WTC11 (cell line): ENCODE results near the gene HMGCL. TPM values are rescaled to one million over a fixed set of nuclear protein-coding genes. Genes with fewer than 3 reads are reported as not detected.
A peak's percentile ranks its signal among the peaks of the same experiment; 100 is the strongest.

Experiments used
- ATAC-seq: fragments of 200-7000 bp; cut with Tn5 transposase; 2 replicates; pipeline ENCODE4 v1.10.0; 2021; ENCODE audit warnings: mild to moderate bottlenecking, moderate library complexity
- CTCF ChIA-PET: fragments of 300-600 bp; sonication (Branson Sonifier 250); formaldehyde crosslinking; loops from one replicate; lab custom pipeline; 2021; ENCODE audit warnings: antibody characterized with exemption; lab: Charles Lee
- POLR2A ChIA-PET: fragments of 350-600 bp; sonication (Branson Sonifier 250); formaldehyde crosslinking; loops from one replicate; lab custom pipeline; 2021; ENCODE audit warnings: antibody characterized with exemption; lab: Charles Lee
- DNase-seq: peaks from one replicate; pipeline ENCODE4 v3.0.0; 2021; ENCODE audit warnings: low spot score
- H3K27ac Mint-ChIP-seq: 2 replicates; pipeline ENCODE4 v1.8.0; 2021; ENCODE audit warnings: mixed read lengths
- H3K27me3 Mint-ChIP-seq: 2 replicates; pipeline ENCODE4 v1.8.0; 2021; ENCODE audit warnings: low read depth, mild to moderate bottlenecking, moderate library complexity, mixed read lengths
- H3K36me3 Mint-ChIP-seq: 2 replicates; pipeline ENCODE4 v1.8.0; 2021; ENCODE audit warnings: mixed read lengths
- H3K4me1 Mint-ChIP-seq: 2 replicates; pipeline ENCODE4 v1.8.0; 2022; ENCODE audit warnings: mixed read lengths
- H3K4me3 Mint-ChIP-seq: 2 replicates; pipeline ENCODE4 v1.8.0; 2021; ENCODE audit warnings: mild to moderate bottlenecking, moderate library complexity, mixed read lengths
- H3K9me3 Mint-ChIP-seq: 2 replicates; pipeline ENCODE4 v1.8.0; 2021; ENCODE audit warnings: mixed read lengths
- AR ChIP-seq: fragments of 250-450 bp; sonication (Bioruptor Pico); IDR thresholded peaks from 2 replicates; pipeline ENCODE4 v1.9.0; 2021; ENCODE audit warnings: mild to moderate bottlenecking
- ARID4B ChIP-seq: sonication (generic); formaldehyde crosslinking; IDR thresholded peaks from 2 replicates; pipeline ENCODE4 v1.8.0; 2023; ENCODE audit warnings: missing genetic modification reagents, mild to moderate bottlenecking, borderline replicate concordance
- CREB1 ChIP-seq: sonication (generic); formaldehyde crosslinking; IDR thresholded peaks from 2 replicates; pipeline ENCODE4 v1.8.0; 2023; ENCODE audit warnings: mild to moderate bottlenecking, missing genetic modification reagents
- CREM ChIP-seq: sonication (generic); formaldehyde crosslinking; IDR thresholded peaks from 2 replicates; pipeline ENCODE4 v1.8.1; 2022; ENCODE audit warnings: mild to moderate bottlenecking, missing genetic modification reagents, moderate library complexity
- E2F1 ChIP-seq: sonication (generic); formaldehyde crosslinking; IDR thresholded peaks from 2 replicates; pipeline ENCODE4 v1.8.0; 2022; ENCODE audit warnings: mild to moderate bottlenecking, missing genetic modification reagents
- E2F5 ChIP-seq: sonication (generic); formaldehyde crosslinking; IDR thresholded peaks from 2 replicates; pipeline ENCODE4 v1.8.1; 2022; ENCODE audit warnings: mild to moderate bottlenecking, moderate library complexity, missing genetic modification reagents
- EMX1 ChIP-seq: fragments of 250-450 bp; sonication (Bioruptor Pico); IDR thresholded peaks from 2 replicates; pipeline ENCODE4 v1.8.0; 2021; ENCODE audit warnings: mild to moderate bottlenecking
- ESRRA ChIP-seq: sonication (generic); formaldehyde crosslinking; IDR thresholded peaks from 2 replicates; pipeline ENCODE4 v1.8.1; 2022; ENCODE audit warnings: mild to moderate bottlenecking, missing genetic modification reagents, borderline replicate concordance
- FOXK1 ChIP-seq: sonication (generic); formaldehyde crosslinking; IDR thresholded peaks from 2 replicates; pipeline ENCODE4 v1.8.0; 2022; ENCODE audit warnings: mild to moderate bottlenecking, moderate library complexity, missing genetic modification reagents
- HMGXB4 ChIP-seq: sonication (generic); formaldehyde crosslinking; IDR thresholded peaks from 2 replicates; pipeline ENCODE4 v1.8.1; 2023; ENCODE audit warnings: mild to moderate bottlenecking, moderate library complexity, missing genetic modification reagents
- JAZF1 ChIP-seq: fragments of 250-450 bp; sonication (Bioruptor Pico); IDR thresholded peaks from 2 replicates; pipeline ENCODE4 v1.9.0; 2021; ENCODE audit warnings: moderate library complexity, mild to moderate bottlenecking, inconsistent platforms
- MAX ChIP-seq: sonication (generic); formaldehyde crosslinking; IDR thresholded peaks from 2 replicates; pipeline ENCODE4 v1.8.0; 2022; ENCODE audit warnings: mild to moderate bottlenecking, missing genetic modification reagents
- RELA ChIP-seq: sonication (generic); formaldehyde crosslinking; IDR thresholded peaks from 2 replicates; pipeline ENCODE4 v1.8.1; 2022; ENCODE audit warnings: missing genetic modification reagents, mild to moderate bottlenecking, borderline replicate concordance
- SMAD3 ChIP-seq: sonication (generic); formaldehyde crosslinking; IDR thresholded peaks from 2 replicates; pipeline ENCODE4 v1.8.0; 2022; ENCODE audit warnings: missing genetic modification reagents, mild to moderate bottlenecking, borderline replicate concordance
- SP1 ChIP-seq: sonication (generic); formaldehyde crosslinking; conservative IDR thresholded peaks from 2 replicates; pipeline ENCODE4 v1.8.1; 2022; ENCODE audit warnings: missing genetic modification reagents
- USF1 ChIP-seq: sonication (generic); formaldehyde crosslinking; IDR thresholded peaks from 2 replicates; pipeline ENCODE4 v1.8.0; 2022; ENCODE audit warnings: mild to moderate bottlenecking, missing genetic modification reagents
- ZNF121 ChIP-seq: sonication (generic); formaldehyde crosslinking; IDR thresholded peaks from 2 replicates; pipeline ENCODE4 v1.8.0; 2023; ENCODE audit warnings: missing genetic modification reagents
- ZNF263 ChIP-seq: sonication (generic); formaldehyde crosslinking; IDR thresholded peaks from 2 replicates; pipeline ENCODE4 v1.8.1; 2022; ENCODE audit warnings: low read depth, mild to moderate bottlenecking, moderate library complexity, missing genetic modification reagents
- ZNF317 ChIP-seq: sonication (generic); formaldehyde crosslinking; IDR thresholded peaks from 2 replicates; pipeline ENCODE4 v1.8.1; 2023; ENCODE audit warnings: low read depth, mild to moderate bottlenecking, moderate library complexity, missing genetic modification reagents, borderline replicate concordance
- ZNF396 ChIP-seq: fragments of 250-450 bp; sonication (Bioruptor Pico); IDR thresholded peaks from 2 replicates; pipeline ENCODE4 v1.8.0; 2021; ENCODE audit warnings: mild to moderate bottlenecking, moderate library complexity, borderline replicate concordance
- ZSCAN18 ChIP-seq: fragments of 250-450 bp; sonication (Bioruptor Pico); IDR thresholded peaks from 2 replicates; pipeline ENCODE4 v2.1.2; 2022; ENCODE audit warnings: mild to moderate bottlenecking, moderate library complexity
- total RNA-seq: library from RNA; stranded (reverse); gene quantifications from 3 replicates; pipeline ENCODE4 v1.2.3, GENCODE V29; 2021

HMGCL gene
- total RNA-seq, 1 experiment from 2014 or later = 22.7 TPM

GRCh38 chr1:23777979-23778814, 47.0 kb downstream of the HMGCL start, which contains the start of gene PITHD1 (continued):
- peak; percentile 76; the same call in 1 of the 2 replicates for TF ChIP-seq ARID4B
- 0 out of 2 replicates have a peak, but pooled peaks have one; percentile 42 for TF ChIP-seq FOXK1 (CRISPR knock-in tag)
- TF ChIP-seq ZNF396 (CRISPR knock-in tag) = no peak
- TF ChIP-seq MAX = no peak; the same call in 1 of the 2 replicates
- no peak for TF ChIP-seq CREB1 (CRISPR knock-in tag)
- no peak for TF ChIP-seq USF1
- TF ChIP-seq EMX1 (CRISPR knock-in tag) = no peak
- peak; percentile 56 for TF ChIP-seq SP1
- no peak for TF ChIP-seq ZNF263 (CRISPR knock-in tag)
- TF ChIP-seq CREM (CRISPR knock-in tag) = peak; percentile 89; the same call in 1 of the 2 replicates
- TF ChIP-seq ZSCAN18 (CRISPR knock-in tag) = no peak
- peak; percentile 76 for TF ChIP-seq HMGXB4 (CRISPR knock-in tag)
- no peak for TF ChIP-seq RELA (CRISPR knock-in tag)
- TF ChIP-seq E2F1 (CRISPR knock-in tag) = peak; percentile 38; the same call in 1 of the 2 replicates
- TF ChIP-seq ZNF121 (CRISPR knock-in tag) = no peak
- no peak for TF ChIP-seq ESRRA
- TF ChIP-seq, all 79 proteins: peak for 20

- Mint-ChIP-seq H3K9me3 (no peaks in the 10 kb centered on the region), H3K27ac (no peak overlapping the region), H3K36me3 (peaks cover 5% of the 10 kb centered on the region), H3K27me3 (no peaks in the 10 kb centered on the region), H3K4me1 (peaks cover 18% of the 10 kb centered on the region), H3K4me3 (peak overlapping the region; percentile 90; the same call in 1 of the 2 replicates)
- ATAC-seq (no peak), DNase-seq (no peak)
- CTCF ChIA-PET = interaction anchor here (0.9 to 2.0 kb wide), 3 partner anchors 16 to 279 kb away, joined by 4 to 6 read pairs (median 5); no protein-coding TSS in a partner anchor
- POLR2A ChIA-PET = no interaction called here
- TF ChIP-seq ZNF317 (CRISPR knock-in tag) = no peak
- no peak for TF ChIP-seq SMAD3 (CRISPR knock-in tag)
- no peak for TF ChIP-seq AR (CRISPR knock-in tag)
- no peak for TF ChIP-seq JAZF1 (CRISPR knock-in tag)
- TF ChIP-seq E2F5 (CRISPR knock-in tag) = no peak
These were observed 49.0 kb downstream of the HMGCL start for GRCh38 chr1:23776217-23776616.
